ENCODE measurements around the gene FCRL6.
A peak's percentile ranks its signal among the peaks of the same experiment; 100 is the strongest.

FCRL6 gene

DNA sequence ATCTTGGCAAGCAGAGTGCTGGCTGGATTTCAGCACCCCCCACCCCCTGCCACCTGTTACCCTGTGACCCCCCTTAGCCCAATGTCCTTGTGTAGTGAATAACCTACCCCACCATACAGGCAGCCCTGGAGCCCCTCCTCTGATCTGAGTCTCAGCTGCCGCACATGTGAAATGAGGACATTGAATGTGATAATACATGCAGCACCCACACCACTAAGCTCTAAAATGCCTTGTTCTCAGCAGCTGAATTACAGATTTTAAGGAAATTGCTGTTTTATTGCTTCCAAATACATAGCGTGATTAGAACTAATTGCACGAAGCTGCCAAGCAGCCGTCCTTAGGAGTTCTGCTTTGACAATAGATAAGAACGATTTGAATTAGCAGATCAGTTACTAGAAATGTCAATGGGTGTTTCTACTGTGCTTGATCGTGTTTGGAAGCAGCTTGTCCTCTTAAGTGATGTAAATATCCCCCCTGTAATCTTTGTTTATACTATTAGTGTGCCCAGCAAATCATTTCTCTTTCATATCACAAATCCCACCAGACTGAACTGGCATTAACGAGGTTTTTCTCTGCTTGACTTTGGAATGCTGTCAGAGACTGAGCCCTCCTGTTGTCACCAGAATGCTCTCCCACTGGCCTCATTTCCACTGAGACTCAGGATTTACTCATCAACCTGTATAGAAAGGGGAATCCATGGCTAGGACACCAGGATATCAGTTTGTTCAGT, 29.4 kb downstream of the FCRL6 start:
- Mint-ChIP-seq H3K9me3 (no peaks in the 10 kb centered on the region), H3K4me1 (ENCODE audit: low read depth) (peaks cover 92% of the 10 kb centered on the region), H3K27me3 (no peaks in the 10 kb centered on the region), H3K36me3 (ENCODE audit: low read depth) (peaks cover 100% of the 10 kb centered on the region), H3K27ac (no peak overlapping the region), H3K4me3 (peak overlapping the region; percentile 67)
- intact Hi-C loops (cut with micrococcal nuclease): no loop called here

DNA sequence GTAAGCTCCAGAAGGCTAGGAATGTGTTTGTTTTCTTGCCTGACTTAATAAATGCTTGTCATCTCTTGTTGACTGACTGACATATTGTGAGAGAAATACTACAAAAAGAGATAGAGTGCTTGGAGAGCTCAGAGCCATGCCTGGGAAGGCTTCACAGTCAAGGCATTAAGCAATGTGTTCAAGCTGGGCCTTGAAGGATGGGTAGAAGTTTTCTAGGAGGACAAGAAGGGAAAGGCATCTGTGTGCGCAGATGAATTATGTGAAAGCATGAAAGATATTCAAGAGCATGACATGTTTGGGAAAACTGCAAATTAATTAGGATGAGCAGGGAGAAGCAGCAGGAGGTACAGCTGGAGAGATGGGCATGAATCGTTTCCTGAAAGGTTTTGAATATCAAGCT, 30.1 kb downstream of the FCRL6 start:
- peaks cover 100% of the 10 kb centered on the region for H3K36me3 Mint-ChIP-seq (ENCODE audit: low read depth)

DNA sequence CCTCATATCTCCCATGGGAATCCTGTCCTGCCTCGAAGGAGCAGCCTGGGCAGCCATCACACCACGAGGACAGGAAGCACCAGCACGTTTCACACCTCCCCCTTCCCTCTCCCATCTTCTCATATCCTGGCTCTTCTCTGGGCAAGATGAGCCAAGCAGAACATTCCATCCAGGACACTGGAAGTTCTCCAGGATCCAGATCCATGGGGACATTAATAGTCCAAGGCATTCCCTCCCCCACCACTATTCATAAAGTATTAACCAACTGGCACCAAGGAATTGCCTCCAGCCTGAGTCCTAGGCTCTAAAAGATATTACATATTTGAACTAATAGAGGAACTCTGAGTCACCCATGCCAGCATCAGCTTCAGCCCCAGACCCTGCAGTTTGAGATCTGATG, 33.2 kb downstream of the FCRL6 start:
- H3K4me3 Mint-ChIP-seq: no peak overlapping the region
- H3K27me3 Mint-ChIP-seq: no peaks in the 10 kb centered on the region
- H3K27ac Mint-ChIP-seq: no peak overlapping the region
- intact Hi-C loops (cut with micrococcal nuclease): no loop called here
- H3K36me3 Mint-ChIP-seq (ENCODE audit: low read depth): peaks cover 80% of the 10 kb centered on the region
- peaks cover 81% of the 10 kb centered on the region for H3K4me1 Mint-ChIP-seq (ENCODE audit: low read depth)
- H3K9me3 Mint-ChIP-seq: no peaks in the 10 kb centered on the region

More for the DNA sequence above, 30.1 kb downstream of the FCRL6 start:
- H3K4me1 Mint-ChIP-seq (ENCODE audit: low read depth): peaks cover 90% of the 10 kb centered on the region
- H3K9me3 Mint-ChIP-seq: no peaks in the 10 kb centered on the region
- intact Hi-C loops (cut with micrococcal nuclease): no loop called here
- H3K27me3 Mint-ChIP-seq: no peaks in the 10 kb centered on the region
- H3K27ac Mint-ChIP-seq: peak overlapping the region; percentile 6
- no peak overlapping the region for H3K4me3 Mint-ChIP-seq

DNA sequence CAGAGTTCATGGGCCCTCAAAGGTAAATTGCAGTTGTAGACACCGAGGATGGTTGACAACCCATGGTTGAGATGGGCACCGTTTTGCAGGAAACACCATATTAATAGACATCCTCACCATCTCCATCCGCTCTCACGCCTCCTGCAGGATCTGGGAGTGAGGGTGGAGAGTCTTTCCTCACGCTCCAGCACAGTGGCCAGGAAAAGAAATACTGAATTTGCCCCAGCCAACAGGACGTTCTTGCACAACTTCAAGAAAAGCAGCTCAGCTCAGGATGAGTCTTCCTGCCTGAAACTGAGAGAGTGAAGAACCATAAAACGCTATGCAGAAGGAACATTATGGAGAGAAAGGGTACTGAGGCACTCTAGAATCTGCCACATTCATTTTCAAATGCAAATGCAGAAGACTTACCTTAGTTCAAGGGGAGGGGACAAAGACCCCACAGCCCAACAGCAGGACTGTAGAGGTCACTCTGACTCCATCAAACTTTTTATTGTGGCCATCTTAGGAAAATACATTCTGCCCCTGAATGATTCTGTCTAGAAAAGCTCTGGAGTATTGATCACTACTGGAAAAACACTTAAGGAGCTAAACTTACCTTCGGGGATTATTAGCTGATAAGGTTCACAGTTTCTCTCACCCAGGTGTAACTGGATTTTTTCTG, 33.8 kb downstream of the FCRL6 start:
- Mint-ChIP-seq H3K27me3 (no peaks in the 10 kb centered on the region), H3K36me3 (ENCODE audit: low read depth) (peaks cover 74% of the 10 kb centered on the region), H3K27ac (no peak overlapping the region), H3K9me3 (no peaks in the 10 kb centered on the region), H3K4me1 (ENCODE audit: low read depth) (peaks cover 75% of the 10 kb centered on the region), H3K4me3 (no peak overlapping the region)
- intact Hi-C loops (cut with micrococcal nuclease): no loop called here

DNA sequence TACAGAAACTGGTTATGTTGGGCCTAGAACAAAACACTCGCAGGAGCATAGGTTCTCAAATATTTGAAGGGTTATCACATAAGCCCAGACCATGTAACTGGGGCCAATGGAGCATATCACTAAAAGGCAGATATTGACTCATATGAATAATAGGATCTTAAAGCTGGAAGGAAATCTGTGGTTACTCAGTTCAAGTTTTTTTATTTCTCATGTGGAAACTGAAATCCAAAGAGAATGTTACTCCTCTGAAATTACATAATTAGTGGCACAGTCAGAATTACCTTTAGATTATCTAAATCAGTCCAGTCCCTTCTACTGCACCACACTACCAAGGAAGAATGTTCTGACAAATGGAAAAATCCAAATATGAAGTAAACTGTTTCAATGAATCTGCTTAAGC, 36.6 kb downstream of the FCRL6 start:
- peaks cover 47% of the 10 kb centered on the region for H3K36me3 Mint-ChIP-seq (ENCODE audit: low read depth)
- intact Hi-C loops (cut with micrococcal nuclease): no loop called here
- H3K9me3 Mint-ChIP-seq: no peaks in the 10 kb centered on the region
- H3K27me3 Mint-ChIP-seq: peaks cover 5% of the 10 kb centered on the region
- H3K27ac Mint-ChIP-seq: no peak overlapping the region
- no peak overlapping the region for H3K4me3 Mint-ChIP-seq
- peaks cover 48% of the 10 kb centered on the region for H3K4me1 Mint-ChIP-seq (ENCODE audit: low read depth)

DNA sequence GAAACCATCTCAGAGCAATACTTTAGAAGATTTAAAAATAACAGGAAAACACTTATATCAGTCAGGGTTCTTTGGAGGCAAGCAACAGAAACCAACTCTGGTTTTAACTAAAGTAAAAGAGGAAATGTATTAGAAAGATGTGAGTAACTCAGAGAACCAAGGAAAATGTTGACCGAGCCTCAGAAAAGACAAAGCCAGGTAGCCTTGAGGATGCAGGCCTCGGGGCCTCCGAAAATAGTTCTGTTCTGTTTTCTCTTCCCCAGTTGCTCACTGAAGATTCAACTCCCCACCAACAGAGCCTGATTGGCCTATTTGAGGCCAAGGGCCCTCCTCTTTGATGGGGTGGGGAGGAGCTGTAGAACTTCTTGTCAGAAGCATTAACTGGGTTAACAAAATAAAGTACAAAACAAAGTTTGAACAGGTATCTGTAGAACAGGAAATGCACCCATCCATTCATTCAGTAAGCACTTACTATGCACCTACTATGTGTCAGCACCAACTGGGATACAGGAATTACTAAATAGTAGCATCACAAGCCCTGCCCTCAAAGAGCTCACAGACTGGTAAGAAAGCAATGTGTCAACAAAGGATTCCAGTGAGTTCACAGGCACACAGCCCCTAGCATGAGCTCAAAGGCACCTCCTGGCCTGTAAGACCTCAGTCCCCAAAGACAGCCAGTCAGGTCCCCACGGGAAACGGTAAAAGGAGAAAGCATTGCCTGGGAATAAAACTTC, 37.1 kb downstream of the FCRL6 start:
- Mint-ChIP-seq H3K27me3 (peaks cover 9% of the 10 kb centered on the region), H3K4me3 (no peak overlapping the region), H3K36me3 (ENCODE audit: low read depth) (peaks cover 41% of the 10 kb centered on the region), H3K27ac (no peak overlapping the region), H3K4me1 (ENCODE audit: low read depth) (peaks cover 42% of the 10 kb centered on the region), H3K9me3 (no peaks in the 10 kb centered on the region)
- intact Hi-C loops (cut with micrococcal nuclease): no loop called here

DNA sequence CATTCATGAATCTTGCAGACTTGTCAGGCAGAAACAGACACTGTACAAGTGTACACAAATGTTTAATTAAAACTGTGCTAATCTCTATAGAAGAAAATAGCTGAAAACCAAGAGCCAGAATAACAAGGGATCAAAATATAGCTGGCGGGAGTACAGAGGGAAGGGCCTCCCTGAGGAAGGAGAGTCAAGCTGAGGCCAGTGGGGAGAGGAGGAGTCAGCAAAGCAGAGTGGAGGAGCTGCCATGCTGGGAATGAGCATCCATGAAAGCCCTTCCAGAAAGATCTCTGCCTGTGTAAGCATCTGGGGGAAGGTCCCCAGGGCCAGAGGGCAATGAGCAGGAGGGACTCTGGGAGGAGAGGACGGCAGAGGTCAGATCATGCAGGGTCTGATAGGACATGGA, 39.6 kb downstream of the FCRL6 start:
- no peaks in the 10 kb centered on the region for H3K9me3 Mint-ChIP-seq
- peaks cover 16% of the 10 kb centered on the region for H3K36me3 Mint-ChIP-seq (ENCODE audit: low read depth)
- peaks cover 23% of the 10 kb centered on the region for H3K27me3 Mint-ChIP-seq
- H3K4me1 Mint-ChIP-seq (ENCODE audit: low read depth): peaks cover 21% of the 10 kb centered on the region
- no peak overlapping the region for H3K27ac Mint-ChIP-seq
- intact Hi-C loops (cut with micrococcal nuclease): no loop called here
- H3K4me3 Mint-ChIP-seq: no peak overlapping the region

DNA sequence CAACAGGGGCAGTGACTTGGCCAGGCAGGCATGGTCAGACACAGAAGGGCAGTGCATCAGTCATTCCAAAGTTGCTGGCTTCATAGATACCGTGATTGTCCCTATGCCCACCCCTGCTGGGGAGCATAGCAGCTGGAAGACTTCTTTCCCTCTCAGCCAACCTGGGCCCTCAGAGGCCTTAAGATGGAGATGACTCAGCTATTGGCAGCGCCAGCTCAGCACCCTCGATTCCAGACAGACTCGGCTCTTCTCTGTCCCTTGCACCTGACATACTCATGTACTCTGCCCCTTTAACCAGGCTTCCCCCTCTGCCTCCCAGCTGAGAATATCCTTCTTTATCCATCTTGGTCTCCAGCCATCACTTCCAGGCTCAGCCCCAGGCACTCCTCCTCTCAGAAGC, 41.3 kb downstream of the FCRL6 start:
- intact Hi-C loops (cut with micrococcal nuclease): no loop called here
- no peaks in the 10 kb centered on the region for H3K9me3 Mint-ChIP-seq
- no peak overlapping the region for H3K4me3 Mint-ChIP-seq
- H3K27me3 Mint-ChIP-seq: peaks cover 24% of the 10 kb centered on the region
- no peaks in the 10 kb centered on the region for H3K36me3 Mint-ChIP-seq (ENCODE audit: low read depth)
- H3K4me1 Mint-ChIP-seq (ENCODE audit: low read depth): peaks cover 14% of the 10 kb centered on the region
- H3K27ac Mint-ChIP-seq: no peak overlapping the region

DNA sequence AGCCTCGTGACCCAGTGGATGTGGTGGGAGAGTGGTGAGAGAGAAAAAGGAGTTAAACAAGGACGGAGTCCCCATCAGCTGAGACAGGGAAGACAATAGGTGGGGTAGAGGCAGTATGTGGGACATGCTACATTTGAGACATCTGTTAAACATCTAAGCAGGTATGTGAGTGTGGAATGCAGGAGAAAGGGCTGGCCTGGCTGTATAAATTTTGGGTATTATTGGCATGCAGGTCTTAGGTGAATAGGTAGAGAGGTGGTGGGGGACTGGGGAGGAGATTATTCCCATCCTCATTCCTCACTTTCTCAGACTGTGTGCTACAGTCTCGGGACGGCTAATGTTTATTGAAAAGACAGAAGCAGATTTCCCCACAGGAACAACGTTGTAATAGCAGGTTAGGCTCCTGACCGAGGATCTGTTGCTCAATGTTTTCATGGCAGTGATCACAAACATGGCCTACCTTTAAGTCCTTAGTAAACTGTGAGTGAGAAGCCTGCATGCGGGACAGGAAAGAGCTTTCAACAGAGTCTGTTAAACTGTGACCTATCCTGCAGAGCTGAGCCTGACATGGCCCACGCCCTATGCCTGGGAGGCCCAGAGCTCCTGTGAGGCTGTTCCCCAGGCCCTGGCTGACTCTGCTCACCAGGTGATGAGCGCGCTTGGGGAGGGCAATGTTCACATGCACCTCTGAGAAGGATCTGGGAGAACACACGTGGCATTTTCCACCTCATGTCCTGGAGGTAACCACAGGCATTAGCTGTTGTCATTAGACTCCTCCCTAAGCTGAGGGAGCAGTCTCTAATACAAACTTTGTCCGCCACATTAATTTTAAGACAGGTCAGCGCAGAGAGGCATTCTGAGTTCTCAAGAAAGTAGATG, 43.8 kb downstream of the FCRL6 start:
- Mint-ChIP-seq H3K4me3 (no peak overlapping the region), H3K36me3 (ENCODE audit: low read depth) (no peaks in the 10 kb centered on the region), H3K4me1 (ENCODE audit: low read depth) (peaks cover 30% of the 10 kb centered on the region), H3K27me3 (peaks cover 24% of the 10 kb centered on the region), H3K9me3 (no peaks in the 10 kb centered on the region), H3K27ac (no peak overlapping the region)
- intact Hi-C loops (cut with micrococcal nuclease): no loop called here

DNA sequence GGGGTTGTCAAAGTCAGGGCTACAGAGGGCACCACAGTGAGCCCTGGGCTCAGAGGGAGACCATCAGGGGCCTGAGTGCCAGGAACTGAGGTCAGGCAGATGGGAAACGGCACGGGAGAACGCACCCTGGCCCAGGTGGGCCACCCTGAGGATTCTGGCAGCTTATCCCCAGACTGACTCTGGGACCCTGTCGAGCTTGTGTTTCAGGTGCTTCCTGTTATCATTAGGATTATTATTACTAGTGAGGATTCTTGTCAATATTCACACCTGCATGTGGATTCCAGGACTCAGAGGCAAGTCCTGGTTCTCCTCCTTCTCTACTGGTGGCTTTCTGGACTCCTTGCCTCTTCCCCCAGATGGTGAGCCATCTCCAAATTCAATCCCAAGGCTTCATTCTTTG, 45.1 kb downstream of the FCRL6 start:
- Mint-ChIP-seq H3K4me3 (no peak overlapping the region), H3K4me1 (ENCODE audit: low read depth) (peaks cover 41% of the 10 kb centered on the region), H3K9me3 (no peaks in the 10 kb centered on the region), H3K27ac (no peak overlapping the region), H3K36me3 (ENCODE audit: low read depth) (no peaks in the 10 kb centered on the region), H3K27me3 (peaks cover 21% of the 10 kb centered on the region)
- intact Hi-C loops (cut with micrococcal nuclease): no loop called here

DNA sequence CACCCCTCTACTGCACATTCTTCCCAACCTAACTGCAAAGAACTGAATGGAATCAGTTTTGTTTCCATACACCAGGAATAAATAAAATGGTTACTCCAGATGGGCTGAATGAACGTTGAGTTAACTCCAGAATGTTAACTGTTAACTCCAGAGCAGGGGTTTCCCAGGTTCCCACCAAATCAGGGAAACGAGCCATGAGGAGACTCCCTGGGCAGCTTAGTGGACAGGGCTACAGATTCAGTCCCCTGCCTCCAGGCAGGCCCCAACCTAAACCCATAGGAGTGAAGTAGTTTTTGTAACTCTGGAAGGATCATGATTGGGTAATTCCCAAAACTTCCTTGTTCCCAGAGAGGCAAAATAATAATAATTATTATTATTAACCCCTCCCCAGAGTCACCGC, 46.2 kb downstream of the FCRL6 start:
- Mint-ChIP-seq H3K27me3 (peaks cover 21% of the 10 kb centered on the region), H3K9me3 (no peaks in the 10 kb centered on the region), H3K4me3 (no peak overlapping the region), H3K27ac (no peak overlapping the region), H3K36me3 (ENCODE audit: low read depth) (no peaks in the 10 kb centered on the region), H3K4me1 (ENCODE audit: low read depth) (peaks cover 52% of the 10 kb centered on the region)
- intact Hi-C loops (cut with micrococcal nuclease): no loop called here

DNA sequence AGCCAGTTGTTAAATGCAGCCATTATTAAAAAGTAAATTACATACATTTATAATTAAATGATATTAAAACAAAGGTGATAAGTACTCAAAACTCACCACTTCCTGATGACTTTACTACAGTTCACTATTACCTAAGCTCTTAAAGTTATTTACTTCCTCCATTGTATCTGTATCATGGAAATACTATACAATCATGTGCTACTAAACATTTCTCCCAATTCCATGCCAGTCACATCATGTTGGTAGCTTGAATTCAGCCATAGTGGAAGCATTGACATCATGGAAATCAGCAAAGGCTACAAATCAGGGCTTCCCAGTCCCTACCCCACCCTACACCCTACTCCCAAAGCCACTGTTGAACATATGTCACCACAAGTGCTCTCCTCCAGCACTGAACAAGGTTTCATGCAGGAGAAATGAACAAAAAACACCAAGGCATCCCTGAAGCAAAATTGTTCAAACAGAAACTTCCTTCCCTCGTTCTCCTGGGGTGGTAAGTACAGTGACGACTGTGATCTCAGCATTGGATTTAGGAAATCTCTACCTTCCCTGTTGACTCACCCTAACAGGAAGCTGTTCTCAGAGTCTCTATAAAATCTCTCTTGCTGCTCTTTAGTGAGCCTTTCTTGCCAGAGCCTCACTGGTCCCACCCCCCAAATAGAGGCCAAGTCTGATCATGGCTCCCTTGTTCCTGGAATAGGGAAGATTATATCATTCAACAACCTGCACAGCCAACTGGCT, 47.6 kb downstream of the FCRL6 start:
- no peaks in the 10 kb centered on the region for H3K9me3 Mint-ChIP-seq
- intact Hi-C loops (cut with micrococcal nuclease): no loop called here
- peaks cover 14% of the 10 kb centered on the region for H3K27me3 Mint-ChIP-seq
- peaks cover 59% of the 10 kb centered on the region for H3K4me1 Mint-ChIP-seq (ENCODE audit: low read depth)
- no peaks in the 10 kb centered on the region for H3K36me3 Mint-ChIP-seq (ENCODE audit: low read depth)
- H3K4me3 Mint-ChIP-seq: no peak overlapping the region
- no peak overlapping the region for H3K27ac Mint-ChIP-seq

DNA sequence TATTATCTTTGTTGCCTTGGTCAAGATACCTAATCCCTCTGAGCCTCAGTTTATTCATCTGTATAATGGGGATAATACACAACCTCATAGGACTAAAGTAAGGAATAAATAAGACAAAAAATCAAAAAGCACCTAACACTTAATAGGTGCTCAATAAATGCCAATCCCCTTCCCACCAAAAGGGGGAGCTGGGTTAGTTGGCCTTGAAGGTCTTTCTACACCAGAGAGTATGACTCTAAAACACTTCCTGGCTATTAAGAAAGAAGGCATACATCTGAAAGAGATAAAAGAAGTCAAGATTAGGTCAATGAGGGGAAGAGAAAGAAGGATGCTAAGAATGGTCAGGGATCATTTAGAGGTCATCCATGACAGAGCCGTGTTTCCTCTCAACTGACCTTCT, 49.2 kb downstream of the FCRL6 start:
- H3K27me3 Mint-ChIP-seq: peaks cover 18% of the 10 kb centered on the region
- H3K9me3 Mint-ChIP-seq: no peaks in the 10 kb centered on the region
- intact Hi-C loops (cut with micrococcal nuclease): no loop called here
- no peak overlapping the region for H3K4me3 Mint-ChIP-seq
- H3K27ac Mint-ChIP-seq: no peak overlapping the region
- H3K36me3 Mint-ChIP-seq (ENCODE audit: low read depth): no peaks in the 10 kb centered on the region
- H3K4me1 Mint-ChIP-seq (ENCODE audit: low read depth): peaks cover 74% of the 10 kb centered on the region
